Stimulated activated naive B cell treated with anti-CD40 and anti-IgM and Interleukin-4, amounts not matched to agents 10 μg/mL and 1 μg/mL and 100 μg/mL, for 72 hours (primary cell): Measurements from ENCODE around the gene WDR44.
"Not testable (repeated sequence)": the region's sequence is repeated elsewhere in the genome, so short reads cannot be mapped to it uniquely, and the experiment has no call there.

Experiments
- ATAC-seq, 2 donors: fragments of 150-1000 bp; cut with Tn5 transposase; replicated peaks; 2 replicates each; pipeline ENCODE4 v1.10.0; 2021; ENCODE audit warnings: moderate library complexity in 1 of 2
- DNase-seq: peaks from one replicate; pipeline ENCODE4 v3.0.0; 2021
- H3K27ac Mint-ChIP-seq: one replicate; pipeline ENCODE4 v1.8.0; 2022; ENCODE audit warnings: mild to moderate bottlenecking, mixed read lengths
- H3K27me3 Mint-ChIP-seq, 2 donors: one replicate each; pipeline ENCODE4 v1.8.0; 2022; ENCODE audit warnings: mixed read lengths in 2 of 2
- H3K36me3 Mint-ChIP-seq, 2 donors: one replicate each; pipeline ENCODE4 v1.8.0; 2022; ENCODE audit warnings: mixed read lengths in 2 of 2, mild to moderate bottlenecking in 1 of 2
- H3K4me1 Mint-ChIP-seq, 2 donors: one replicate each; pipeline ENCODE4 v1.8.0; 2022; ENCODE audit warnings: mixed read lengths in 2 of 2, mild to moderate bottlenecking in 1 of 2
- H3K4me3 Mint-ChIP-seq, 2 donors: one replicate each; pipeline ENCODE4 v1.8.0; 2022; ENCODE audit warnings: mild to moderate bottlenecking in 2 of 2, mixed read lengths in 2 of 2, moderate library complexity in 1 of 2
- H3K9me3 Mint-ChIP-seq, 2 donors: one replicate each; pipeline ENCODE4 v1.8.0; 2022; ENCODE audit warnings: mixed read lengths in 2 of 2, mild to moderate bottlenecking in 1 of 2

WDR44 gene, protein sequence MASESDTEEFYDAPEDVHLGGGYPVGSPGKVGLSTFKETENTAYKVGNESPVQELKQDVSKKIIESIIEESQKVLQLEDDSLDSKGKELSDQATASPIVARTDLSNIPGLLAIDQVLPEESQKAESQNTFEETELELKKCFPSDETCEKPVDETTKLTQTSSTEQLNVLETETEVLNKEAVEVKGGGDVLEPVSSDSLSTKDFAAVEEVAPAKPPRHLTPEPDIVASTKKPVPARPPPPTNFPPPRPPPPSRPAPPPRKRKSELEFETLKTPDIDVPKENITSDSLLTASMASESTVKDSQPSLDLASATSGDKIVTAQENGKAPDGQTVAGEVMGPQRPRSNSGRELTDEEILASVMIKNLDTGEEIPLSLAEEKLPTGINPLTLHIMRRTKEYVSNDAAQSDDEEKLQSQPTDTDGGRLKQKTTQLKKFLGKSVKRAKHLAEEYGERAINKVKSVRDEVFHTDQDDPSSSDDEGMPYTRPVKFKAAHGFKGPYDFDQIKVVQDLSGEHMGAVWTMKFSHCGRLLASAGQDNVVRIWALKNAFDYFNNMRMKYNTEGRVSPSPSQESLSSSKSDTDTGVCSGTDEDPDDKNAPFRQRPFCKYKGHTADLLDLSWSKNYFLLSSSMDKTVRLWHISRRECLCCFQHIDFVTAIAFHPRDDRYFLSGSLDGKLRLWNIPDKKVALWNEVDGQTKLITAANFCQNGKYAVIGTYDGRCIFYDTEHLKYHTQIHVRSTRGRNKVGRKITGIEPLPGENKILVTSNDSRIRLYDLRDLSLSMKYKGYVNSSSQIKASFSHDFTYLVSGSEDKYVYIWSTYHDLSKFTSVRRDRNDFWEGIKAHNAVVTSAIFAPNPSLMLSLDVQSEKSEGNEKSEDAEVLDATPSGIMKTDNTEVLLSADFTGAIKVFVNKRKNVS

DNA sequence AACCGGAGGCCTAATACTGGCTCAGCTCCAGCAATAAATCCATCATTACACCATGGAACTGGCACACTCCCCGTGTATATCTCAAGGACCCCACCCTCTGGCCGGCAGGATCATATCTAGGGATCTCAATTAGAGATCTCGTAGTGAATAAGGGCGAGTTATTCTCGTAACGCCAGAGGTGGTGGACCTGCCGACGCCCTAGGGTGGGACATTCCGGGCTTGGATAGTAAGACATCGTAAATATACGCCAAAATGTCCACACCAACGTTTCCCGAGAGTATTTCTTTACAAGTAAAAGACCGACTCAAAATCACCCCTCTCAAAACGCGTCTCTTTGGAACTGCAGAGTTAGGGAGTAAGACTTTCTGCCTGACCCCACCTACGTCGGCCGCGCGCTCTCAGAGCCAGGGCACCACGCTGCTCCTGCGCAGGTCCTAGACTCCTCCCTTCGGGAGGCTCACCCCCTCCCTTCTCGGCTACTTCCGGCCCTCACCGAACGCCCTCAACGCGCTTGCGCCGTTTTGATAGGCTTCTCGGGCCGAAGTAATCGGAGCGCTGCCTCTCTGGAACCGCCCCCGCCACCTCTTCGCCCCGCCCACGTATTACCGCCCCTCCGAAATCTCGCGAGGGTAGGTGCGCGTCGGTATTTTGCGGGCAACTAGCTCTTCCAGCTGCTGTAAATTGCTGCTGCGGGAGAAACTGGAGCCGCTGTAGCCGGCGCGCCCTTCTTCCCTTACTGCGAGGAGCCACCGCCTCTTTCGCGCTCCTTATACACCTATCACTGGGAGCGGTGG is at the start of gene WDR44:
Gene WDR44 (plus strand): TSS at position 643 of the 794 bp plus-strand sequence. CDS start 398 bp downstream, outside the sequence.
- peaks cover 6 to 18% of the 10 kb centered on the region in 2 donors for H3K4me1 Mint-ChIP-seq
- no peaks in the 10 kb centered on the region for H3K27me3 Mint-ChIP-seq
- peak within 1 kb of the TSS; percentile 99 for H3K27ac Mint-ChIP-seq
- DNase-seq (peak; percentile 91), ATAC-seq (peak; percentile 84 to 91)
- H3K4me3 Mint-ChIP-seq, result peak within 1 kb of the TSS; percentile 95 to 99
- peaks cover 0 to 3% of the 10 kb centered on the region in 2 donors for H3K9me3 Mint-ChIP-seq
- peaks cover 1 to 6% of the 10 kb centered on the region in 2 donors for H3K36me3 Mint-ChIP-seq

DNA sequence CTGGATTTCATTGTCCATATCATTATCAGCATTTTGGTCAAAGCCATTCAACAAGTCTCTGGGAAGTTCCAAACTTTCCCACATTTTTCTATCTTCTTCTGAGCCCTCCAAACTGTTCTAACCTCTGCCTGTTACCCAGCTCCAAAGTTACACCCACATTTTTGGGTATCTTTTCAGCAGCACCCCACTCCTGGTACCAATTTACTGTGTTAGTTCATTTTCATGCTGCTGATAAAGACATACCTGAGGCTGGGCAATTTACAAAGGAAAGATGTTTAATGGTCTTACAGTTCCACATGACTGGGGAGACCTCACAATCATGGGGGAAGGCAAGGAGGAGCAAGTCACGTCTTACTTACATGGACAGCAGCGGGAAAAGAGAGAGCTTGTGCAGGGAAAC is 40.1 kb upstream of the WDR44 start:
- H3K4me3 Mint-ChIP-seq, H3K4me1 Mint-ChIP-seq, H3K36me3 Mint-ChIP-seq, H3K27ac Mint-ChIP-seq, ATAC-seq, H3K27me3 Mint-ChIP-seq, DNase-seq: not testable (repeated sequence)
- H3K9me3 Mint-ChIP-seq, result peaks cover 9 to 10% of the 10 kb centered on the region in 2 donors

DNA sequence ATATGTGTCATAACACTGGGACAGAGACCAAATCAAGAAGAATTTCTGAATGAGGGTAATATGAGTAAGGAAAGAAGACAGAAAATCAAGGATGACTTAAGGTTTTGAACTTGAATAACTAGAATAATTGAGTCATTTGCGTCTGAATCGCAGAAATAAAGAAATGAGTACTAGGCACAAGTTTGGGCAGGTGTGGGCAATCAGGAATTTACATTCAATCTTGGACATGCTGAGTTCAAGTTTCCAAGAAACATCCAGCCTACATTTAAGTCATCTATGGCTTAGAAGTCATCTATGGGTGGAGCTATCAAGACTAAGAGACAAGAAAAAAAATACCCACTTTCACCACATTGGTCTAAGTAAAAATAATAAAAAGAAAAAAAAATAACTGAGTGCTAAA is 30.4 kb upstream of the WDR44 start:
- no peak for ATAC-seq
- H3K4me3 Mint-ChIP-seq, result no peak overlapping the region
- peaks cover 0 to 18% of the 10 kb centered on the region in 2 donors for H3K27me3 Mint-ChIP-seq
- H3K27ac Mint-ChIP-seq, result no peak overlapping the region
- H3K4me1 Mint-ChIP-seq, result no peaks in the 10 kb centered on the region
- DNase-seq, result no peak
- no peaks in the 10 kb centered on the region for H3K9me3 Mint-ChIP-seq
- no peaks in the 10 kb centered on the region for H3K36me3 Mint-ChIP-seq

DNA sequence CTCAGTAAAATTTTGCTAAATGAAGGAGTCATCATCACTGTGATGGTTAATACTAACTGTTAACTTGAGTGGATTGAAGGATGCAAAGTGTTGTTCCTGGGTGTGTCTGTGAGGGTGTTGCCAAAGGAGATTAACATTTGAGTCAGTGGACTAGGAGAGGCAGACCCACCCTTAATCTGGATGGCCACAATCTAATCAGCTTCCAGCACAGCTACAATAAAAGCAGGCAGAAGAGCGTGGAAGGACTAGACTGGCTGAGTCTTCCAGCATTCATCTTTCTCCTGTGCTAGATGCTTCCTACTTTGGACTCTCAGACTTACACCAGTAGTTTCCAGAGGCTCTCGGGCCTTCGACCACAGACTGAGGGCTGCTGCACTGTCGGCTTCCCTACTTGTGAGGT is 21.3 kb upstream of the WDR44 start:
- ATAC-seq (no peak), DNase-seq (no peak)
- Mint-ChIP-seq H3K4me3 (no peak overlapping the region), H3K27me3 (no peaks in the 10 kb centered on the region), H3K4me1 (peaks cover 4 to 11% of the 10 kb centered on the region in 2 donors), H3K27ac (no peak overlapping the region), H3K36me3 (no peaks in the 10 kb centered on the region), H3K9me3 (no peaks in the 10 kb centered on the region)

DNA sequence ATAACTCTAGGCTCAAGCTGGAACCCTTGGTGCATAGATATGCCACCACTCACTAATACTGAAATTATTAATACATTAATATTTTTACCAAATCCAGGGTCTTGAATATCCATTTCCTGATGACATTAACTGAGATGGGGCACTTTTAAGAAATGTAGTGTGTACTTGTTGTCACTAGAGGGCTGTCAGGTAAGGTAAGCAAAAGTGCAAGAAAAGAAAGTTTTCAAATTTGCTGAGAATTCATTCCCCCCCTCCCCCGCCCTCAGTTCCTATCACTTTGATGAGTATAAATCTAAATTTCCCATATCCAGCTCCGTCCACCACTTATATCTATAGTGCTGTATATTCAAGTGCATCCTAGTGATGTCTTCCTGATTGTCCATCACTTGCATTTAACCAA is 20.5 kb upstream of the WDR44 start:
- no peak for DNase-seq
- H3K27ac Mint-ChIP-seq, result no peak overlapping the region
- H3K27me3 Mint-ChIP-seq, result no peaks in the 10 kb centered on the region

DNA sequence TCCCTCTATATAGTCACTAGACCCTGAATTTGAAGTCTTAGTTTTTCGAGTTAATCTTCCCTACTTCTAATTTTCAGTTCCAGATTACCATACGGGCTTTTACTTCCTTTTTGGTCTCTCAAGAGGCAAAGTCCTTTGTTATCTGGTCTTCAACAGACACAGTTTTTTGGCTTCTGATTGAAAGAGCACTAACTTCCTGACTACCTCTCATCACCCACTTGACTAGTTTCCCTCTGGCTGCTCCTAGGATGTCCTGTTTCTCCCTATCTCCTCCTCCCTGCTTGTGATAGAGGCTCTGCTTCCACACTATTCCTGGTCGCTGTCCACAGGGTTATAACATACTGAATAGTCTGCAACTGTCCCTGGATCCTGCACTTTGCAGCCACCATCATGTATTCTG is 16.7 kb upstream of the WDR44 start:
- DNase-seq, result no peak
- no peak for ATAC-seq
- peaks cover 4 to 11% of the 10 kb centered on the region in 2 donors for H3K4me1 Mint-ChIP-seq
- no peaks in the 10 kb centered on the region for H3K27me3 Mint-ChIP-seq
- H3K36me3 Mint-ChIP-seq, result no peaks in the 10 kb centered on the region
- H3K4me3 Mint-ChIP-seq, result no peak overlapping the region
- H3K9me3 Mint-ChIP-seq, result no peaks in the 10 kb centered on the region
- H3K27ac Mint-ChIP-seq, result peak overlapping the region; percentile 32

More for the DNA sequence above, 20.5 kb upstream of the WDR44 start:
- no peak for ATAC-seq
- Mint-ChIP-seq H3K4me1 (peaks cover 4 to 11% of the 10 kb centered on the region in 2 donors), H3K36me3 (no peaks in the 10 kb centered on the region), H3K4me3 (no peak overlapping the region), H3K9me3 (no peaks in the 10 kb centered on the region)

DNA sequence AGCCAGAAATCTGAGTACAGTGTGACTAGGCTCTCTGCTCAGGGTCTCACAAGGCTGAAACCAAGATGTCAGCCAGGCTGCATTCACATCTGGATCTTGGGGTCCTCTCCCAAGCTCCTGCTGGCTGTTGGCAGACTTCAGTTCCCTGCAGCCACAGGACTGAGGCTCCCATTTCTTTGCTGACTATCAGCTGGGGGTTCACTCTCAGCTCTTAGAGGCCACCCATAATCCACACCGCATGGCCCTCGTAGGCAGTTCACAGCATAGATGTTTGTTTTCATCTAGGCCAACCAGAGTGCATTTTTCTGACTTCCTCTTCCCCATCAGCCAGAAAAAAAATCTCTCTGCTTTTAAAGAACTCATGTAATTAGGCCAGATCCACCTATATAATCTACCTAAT is 8.2 kb upstream of the WDR44 start:
- no peak overlapping the region for H3K27ac Mint-ChIP-seq

DNA sequence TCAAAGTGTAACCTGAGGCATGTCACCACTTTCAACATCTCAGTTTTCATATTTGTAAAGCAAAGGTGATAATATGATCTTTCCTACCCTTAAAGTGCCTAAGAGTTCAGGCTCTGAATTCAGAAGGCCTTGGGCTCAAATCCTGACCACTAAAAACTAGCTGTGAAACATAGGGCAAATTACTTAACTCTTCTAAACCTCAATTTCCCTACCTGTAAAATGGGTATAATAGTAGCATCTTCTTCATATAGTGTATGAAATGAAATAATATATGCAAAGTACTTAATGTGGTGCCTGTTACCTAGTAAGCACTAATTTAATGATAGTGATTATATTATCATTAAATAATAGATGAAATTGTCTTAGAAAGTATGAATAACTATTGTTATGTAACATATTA is 7.0 kb upstream of the WDR44 start:
- Mint-ChIP-seq H3K27me3 (no peaks in the 10 kb centered on the region), H3K36me3 (no peaks in the 10 kb centered on the region), H3K4me3 (no peak overlapping the region), H3K9me3 (peaks cover 0 to 3% of the 10 kb centered on the region in 2 donors), H3K27ac (no peak overlapping the region), H3K4me1 (no peaks in the 10 kb centered on the region)
- DNase-seq (no peak), ATAC-seq (no peak)

More for the DNA sequence above, 8.2 kb upstream of the WDR44 start:
- H3K4me3 Mint-ChIP-seq, result no peak overlapping the region
- no peak for DNase-seq
- no peaks in the 10 kb centered on the region for H3K36me3 Mint-ChIP-seq
- H3K27me3 Mint-ChIP-seq, result no peaks in the 10 kb centered on the region
- no peaks in the 10 kb centered on the region for H3K4me1 Mint-ChIP-seq
- ATAC-seq, result no peak
- peaks cover 0 to 3% of the 10 kb centered on the region in 2 donors for H3K9me3 Mint-ChIP-seq

DNA sequence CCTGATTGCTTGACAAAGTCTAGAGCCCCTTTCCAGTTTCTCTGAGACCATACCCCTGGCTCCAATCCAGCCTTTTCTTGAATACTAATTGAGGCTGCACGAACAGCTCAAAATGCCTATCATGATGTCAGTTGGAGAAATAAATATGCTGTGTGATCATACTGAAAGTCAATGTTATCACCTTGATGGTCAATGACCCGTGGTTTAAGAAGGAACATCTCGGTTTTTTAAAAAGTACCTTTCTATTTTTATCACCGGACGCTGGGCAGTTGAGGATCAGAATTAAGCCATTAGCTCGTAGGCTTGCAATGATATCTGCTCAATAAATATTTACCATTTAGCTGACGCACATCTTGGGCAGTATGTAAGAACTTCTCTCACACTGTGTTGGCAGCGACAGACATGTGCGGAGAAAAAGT is 852 bp upstream of the WDR44 start:
- Mint-ChIP-seq H3K9me3 (peaks cover 0 to 3% of the 10 kb centered on the region in 2 donors), H3K27ac (peak overlapping the region; percentile 99), H3K27me3 (no peaks in the 10 kb centered on the region), H3K4me1 (peaks cover 4 to 14% of the 10 kb centered on the region in 2 donors), H3K36me3 (peaks cover 1 to 6% of the 10 kb centered on the region in 2 donors), H3K4me3 (peak overlapping the region; percentile 95 to 99)
- peak; percentile 30 to 44 for ATAC-seq
- DNase-seq, result peak; percentile 17

DNA sequence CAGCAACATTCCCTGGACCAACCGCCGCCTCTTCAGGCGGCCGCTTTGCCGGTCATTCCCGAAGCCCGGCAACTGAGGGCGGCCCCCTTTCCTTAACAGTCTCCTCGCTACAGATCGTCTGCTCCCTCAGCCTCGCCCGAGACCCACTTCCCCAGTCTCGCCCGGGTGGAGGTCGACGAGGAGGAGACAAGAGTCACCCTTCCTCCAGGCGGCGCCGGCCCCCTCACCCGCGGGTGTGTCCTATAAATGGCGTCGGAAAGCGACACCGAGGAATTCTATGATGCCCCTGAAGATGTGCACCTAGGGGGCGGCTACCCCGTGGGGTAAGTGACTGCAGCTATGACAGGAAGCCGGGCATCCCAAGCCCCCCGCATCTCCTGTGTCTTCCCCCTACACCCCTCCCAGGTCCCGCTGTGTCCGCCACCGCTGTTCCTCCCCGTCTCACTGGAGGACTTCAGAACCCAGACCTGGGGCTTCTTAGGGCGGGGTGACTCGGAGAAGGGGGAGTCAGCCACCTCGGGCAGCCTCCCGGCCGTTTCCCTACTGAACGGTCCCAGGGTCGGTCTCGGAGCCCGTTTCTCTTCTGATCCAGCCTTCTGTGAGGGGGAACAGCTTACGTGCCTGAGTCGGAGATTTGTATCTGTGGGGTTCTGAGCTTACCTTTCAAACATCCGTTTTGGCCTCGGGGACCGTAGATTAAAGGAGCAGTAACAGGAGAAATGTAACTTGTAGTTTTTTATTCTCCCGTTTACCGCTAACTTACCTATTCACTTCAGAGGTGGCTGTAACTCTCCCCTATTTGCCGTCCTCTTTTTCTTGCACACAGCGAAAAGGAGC is 570 bp downstream of the WDR44 start:
- Mint-ChIP-seq H3K27me3 (no peaks in the 10 kb centered on the region), H3K36me3 (peaks cover 1 to 6% of the 10 kb centered on the region in 2 donors), H3K27ac (peak overlapping the region; percentile 99), H3K4me1 (peaks cover 6 to 20% of the 10 kb centered on the region in 2 donors), H3K4me3 (peak overlapping the region; percentile 95 to 99), H3K9me3 (no peaks in the 10 kb centered on the region)
- ATAC-seq (peak; percentile 40 to 43), DNase-seq (peak; percentile 32)

DNA sequence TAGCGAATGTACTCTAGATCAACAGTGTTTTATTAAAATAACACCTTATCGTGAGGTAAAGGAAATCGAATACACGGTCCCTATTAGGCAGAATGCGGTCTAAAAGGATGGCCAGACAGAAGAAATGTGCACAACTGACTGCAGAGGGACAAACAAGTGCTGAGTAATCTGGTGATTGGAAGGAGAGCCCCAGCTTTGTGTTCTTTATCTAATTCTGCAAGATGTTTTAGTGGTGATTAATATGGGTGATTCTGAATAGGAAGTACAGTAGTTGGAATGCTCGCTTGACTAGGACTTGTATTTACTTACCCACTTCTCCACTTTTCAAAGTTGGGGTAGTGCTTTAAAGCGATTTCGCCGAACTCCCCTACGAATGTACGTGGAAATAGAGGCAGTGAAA is 1.2 kb downstream of the WDR44 start:
- Mint-ChIP-seq H3K27ac (peak overlapping the region; percentile 99), H3K9me3 (no peaks in the 10 kb centered on the region), H3K27me3 (no peaks in the 10 kb centered on the region), H3K4me1 (peaks cover 6 to 20% of the 10 kb centered on the region in 2 donors), H3K4me3 (peak overlapping the region; percentile 95 to 99), H3K36me3 (peaks cover 1 to 6% of the 10 kb centered on the region in 2 donors)
- ATAC-seq, result peak; percentile 13 to 23
- DNase-seq, result peak; percentile 3

DNA sequence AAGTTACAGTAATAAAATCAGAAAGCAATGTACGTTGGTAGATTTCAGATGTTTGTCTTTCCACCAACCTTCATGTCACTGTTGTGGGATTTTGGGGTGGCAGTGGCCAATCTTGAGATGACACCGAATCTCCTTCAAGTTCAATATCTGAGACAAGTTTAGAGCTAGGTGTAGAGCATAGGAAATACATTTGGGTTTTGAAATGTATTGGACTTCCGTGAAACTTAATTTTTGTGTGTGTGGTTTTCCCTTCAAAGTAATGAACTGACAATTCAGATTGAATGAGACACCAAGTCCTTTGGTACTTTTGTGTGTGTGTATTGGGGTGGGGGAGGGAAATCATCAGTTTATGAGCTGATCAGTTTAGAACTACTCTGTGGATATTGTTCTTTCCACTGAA is 1.8 kb downstream of the WDR44 start:
- ATAC-seq, result no peak
- H3K36me3 Mint-ChIP-seq, result peaks cover 1 to 6% of the 10 kb centered on the region in 2 donors
- H3K27ac Mint-ChIP-seq, result peak overlapping the region; percentile 99
- peaks cover 9 to 25% of the 10 kb centered on the region in 2 donors for H3K4me1 Mint-ChIP-seq
- DNase-seq, result no peak
- H3K9me3 Mint-ChIP-seq, result no peaks in the 10 kb centered on the region
- H3K27me3 Mint-ChIP-seq, result no peaks in the 10 kb centered on the region
- peak overlapping the region; percentile 95 to 99 for H3K4me3 Mint-ChIP-seq

DNA sequence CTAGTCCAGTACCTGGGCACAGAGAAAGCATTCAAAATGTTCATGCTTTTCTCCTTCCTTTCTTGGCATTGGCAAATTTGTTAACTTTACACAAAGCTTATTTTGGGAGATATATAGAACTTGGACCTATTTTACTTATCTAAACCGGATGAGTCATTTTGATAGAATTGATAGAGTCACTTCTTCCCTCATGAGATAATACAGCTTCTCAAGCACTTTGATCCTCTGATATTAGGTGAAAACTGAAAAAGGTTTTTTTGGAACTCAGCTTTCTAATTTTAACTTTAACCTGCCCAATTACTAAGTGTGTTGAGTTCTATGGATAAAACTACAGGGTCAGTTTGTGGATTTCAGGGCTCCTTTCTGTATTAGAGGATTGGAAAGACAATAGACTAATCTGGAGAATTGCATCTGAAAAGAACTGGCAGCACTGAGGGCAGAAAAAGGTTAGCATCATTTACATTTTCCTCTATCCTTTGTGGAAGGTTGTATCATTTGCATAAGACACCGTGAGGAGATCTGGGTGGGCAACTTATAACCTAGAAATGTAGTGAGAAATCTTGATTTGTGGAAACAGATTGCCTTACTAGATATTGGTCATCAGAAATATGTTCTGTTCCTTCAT is 2.4 kb downstream of the WDR44 start:
- Mint-ChIP-seq H3K36me3 (peaks cover 1 to 6% of the 10 kb centered on the region in 2 donors), H3K9me3 (no peaks in the 10 kb centered on the region), H3K4me3 (peak overlapping the region; percentile 95 to 99), H3K4me1 (peaks cover 12 to 30% of the 10 kb centered on the region in 2 donors), H3K27ac (no peak overlapping the region), H3K27me3 (no peaks in the 10 kb centered on the region)
- ATAC-seq, result no peak
- DNase-seq, result no peak
